B cell (primary cell): ENCODE measurements around the gene TRIM25. TPM values are rescaled to one million over a fixed set of nuclear protein-coding genes. Genes with fewer than 3 reads are reported as not detected.

Source experiments
- polyA plus RNA-seq: library from polyadenylated mRNA; depleted of rRNA; stranded (reverse); fragments of >200 nt; gene quantifications from 2 replicates; pipeline ENCODE4 v1.2.3, GENCODE V29; 2012
- small RNA-seq: library from RNA; depleted of rRNA; stranded (forward); fragments of <200 nt; gene quantifications from one replicate; pipeline ENCODE3, GENCODE V24; 2012; ENCODE audit warnings: low replicate concordance, low read depth; ENCODE audit not compliant: insufficient read length
- total RNA-seq, 2 donors: library from RNA; stranded (reverse); fragments of 120-200 nt in 1 of 2; gene quantifications; 1 replicate in 1 of 2; 2 replicates in 1 of 2; pipeline versions ENCODE4 v1.2.3 to v1.2.4, GENCODE V29; 2013 to 2022

Gene TRIM25
- total and polyA plus RNA-seq, 2 donors (not counting 1 experiment from before 2014, with no cell fraction given) = 38.5 to 92.4 TPM

Small RNA genes within 50 kb of the gene (small RNA-seq; reads per million reads assigned to genes)
- not detected for gene AC015912.2
- gene RNU6-1158P = not detected

Other genes starting within 250 kb of the TRIM25 start
- 10.0 and 10.6 TPM in 2 replicates for gene C17orf67, start 80.1 kb downstream of the TRIM25 start, total RNA-seq
- gene C17orf67, start 80.1 kb downstream of the TRIM25 start, polyA plus RNA-seq = 4.4 and 5.0 TPM in 2 replicates
- gene DGKE, start 79.9 kb downstream of the TRIM25 start, total RNA-seq = 28.1 and 33.9 TPM in 2 replicates
- gene DGKE, start 79.9 kb downstream of the TRIM25 start, polyA plus RNA-seq = 5.7 and 8.9 TPM in 2 replicates
- gene COIL, start 47.0 kb upstream of the TRIM25 start, total RNA-seq = 19.8 and 22.9 TPM in 2 replicates
- gene COIL, start 47.0 kb upstream of the TRIM25 start, polyA plus RNA-seq = 3.7 and 6.9 TPM in 2 replicates
- 66.6 and 66.9 TPM in 2 replicates for gene SCPEP1, start 64.1 kb upstream of the TRIM25 start, total RNA-seq
- gene SCPEP1, start 64.1 kb upstream of the TRIM25 start, polyA plus RNA-seq = 121 and 134 TPM in 2 replicates
- 20.1 and 27.1 TPM in 2 replicates for gene AKAP1, start 171.2 kb upstream of the TRIM25 start, total RNA-seq
- gene AKAP1, start 171.2 kb upstream of the TRIM25 start, polyA plus RNA-seq = 26.6 and 32.7 TPM in 2 replicates